Activated CD4-positive, alpha-beta T cell treated with anti-CD3 and anti-CD28 coated beads, Interleukin-2, amount 10 ng/mL, durations not matched to agents 7 days and 5 days (primary cell): Measurements from ENCODE around the gene SMYD1. TPM values are rescaled to one million over a fixed set of nuclear protein-coding genes. Genes with fewer than 3 reads are reported as not detected.

ENCODE experiments used
- CTCF ChIA-PET: fragments of 350-600 bp; sonication (Branson Sonifier 250); formaldehyde crosslinking; loops from one replicate; lab custom pipeline; 2021; ENCODE audit warnings: antibody characterized with exemption; lab: Charles Lee
- POLR2A ChIA-PET: fragments of 350-600 bp; sonication (Branson Sonifier 250); formaldehyde crosslinking; loops from one replicate; lab custom pipeline; 2021; ENCODE audit warnings: antibody characterized with exemption; lab: Charles Lee
- DNase-seq: peaks from one replicate; pipeline ENCODE4 v3.0.0-alpha.2; 2020
- H3K27ac Mint-ChIP-seq: one replicate; pipeline ENCODE4 v1.8.0; 2021; ENCODE audit warnings: mild to moderate bottlenecking, moderate library complexity, mixed read lengths
- H3K27me3 Mint-ChIP-seq: one replicate; pipeline ENCODE4 v1.8.0; 2021; ENCODE audit warnings: mixed read lengths
- H3K36me3 Mint-ChIP-seq: one replicate; pipeline ENCODE4 v1.8.0; 2021; ENCODE audit warnings: low read depth, mixed read lengths
- H3K4me1 Mint-ChIP-seq: one replicate; pipeline ENCODE4 v1.8.0; 2021; ENCODE audit warnings: mixed read lengths
- H3K4me3 Mint-ChIP-seq: one replicate; pipeline ENCODE4 v1.8.0; 2021; ENCODE audit warnings: mild to moderate bottlenecking, moderate library complexity, mixed read lengths
- H3K9me3 Mint-ChIP-seq: one replicate; pipeline ENCODE4 v1.8.0; 2021; ENCODE audit warnings: mixed read lengths
- total RNA-seq, 2 experiments: library from RNA; stranded (reverse); gene quantifications; one replicate each; pipeline ENCODE4 v1.2.3, GENCODE V29; 2021

Gene SMYD1
- total RNA-seq, 2 experiments from 2014 or later = not detected

- no peak overlapping the region for H3K27ac Mint-ChIP-seq
- POLR2A ChIA-PET = no interaction called here
- DNase-seq = no peak
- peaks cover 3% of the 10 kb centered on the region for H3K27me3 Mint-ChIP-seq
- H3K36me3 Mint-ChIP-seq = no peaks in the 10 kb centered on the region
- no peaks in the 10 kb centered on the region for H3K4me1 Mint-ChIP-seq
- no peak overlapping the region for H3K4me3 Mint-ChIP-seq
- CTCF ChIA-PET = interaction anchor here (0.6 kb wide), 1 partner anchor 15 kb away, joined by 3 read pairs; no protein-coding TSS in a partner anchor
- H3K9me3 Mint-ChIP-seq = no peaks in the 10 kb centered on the region
These were observed 61.8 kb downstream of the SMYD1 start for GRCh38 chr2:88129313-88129959.

GRCh38 chr2:88131201-88131998 lies 63.8 kb downstream of the SMYD1 start:
- H3K27ac Mint-ChIP-seq = no peak overlapping the region
- H3K36me3 Mint-ChIP-seq = no peaks in the 10 kb centered on the region
- H3K9me3 Mint-ChIP-seq = no peaks in the 10 kb centered on the region
- POLR2A ChIA-PET = interaction anchor here (0.7 kb wide), 1 partner anchor 41 kb away, joined by 6 read pairs; no protein-coding TSS in a partner anchor
- H3K4me1 Mint-ChIP-seq = no peaks in the 10 kb centered on the region
- CTCF ChIA-PET = interaction anchor here (0.5 to 1.0 kb wide), 2 partner anchors 61 to 70 kb away, joined by 3 to 5 read pairs; no protein-coding TSS in a partner anchor
- no peak for DNase-seq
- H3K27me3 Mint-ChIP-seq = peaks cover 5% of the 10 kb centered on the region
- H3K4me3 Mint-ChIP-seq = no peak overlapping the region

GRCh38 chr2:88131999-88132368 lies 64.4 kb downstream of the SMYD1 start:
- Mint-ChIP-seq H3K27me3 (peaks cover 5% of the 10 kb centered on the region), H3K4me3 (no peak overlapping the region), H3K9me3 (no peaks in the 10 kb centered on the region), H3K27ac (no peak overlapping the region), H3K36me3 (no peaks in the 10 kb centered on the region), H3K4me1 (no peaks in the 10 kb centered on the region)
- no peak for DNase-seq
- POLR2A ChIA-PET = no interaction called here
- CTCF ChIA-PET = interaction anchor here (0.5 kb wide), 1 partner anchor 61 kb away, joined by 5 read pairs; no protein-coding TSS in a partner anchor

- H3K27ac Mint-ChIP-seq = no peak overlapping the region
- no peaks in the 10 kb centered on the region for H3K4me1 Mint-ChIP-seq
- H3K36me3 Mint-ChIP-seq = no peaks in the 10 kb centered on the region
- POLR2A ChIA-PET = no interaction called here
- H3K9me3 Mint-ChIP-seq = no peaks in the 10 kb centered on the region
- H3K27me3 Mint-ChIP-seq = peaks cover 5% of the 10 kb centered on the region
- CTCF ChIA-PET = interaction anchor here (1.6 kb wide), 1 partner anchor 13 kb away, joined by 6 read pairs; no protein-coding TSS in a partner anchor
- DNase-seq = no peak
- no peak overlapping the region for H3K4me3 Mint-ChIP-seq
These were observed 66.2 kb downstream of the SMYD1 start for GRCh38 chr2:88133875-88134274.

- Mint-ChIP-seq H3K27me3 (peaks cover 5% of the 10 kb centered on the region), H3K4me3 (no peak overlapping the region), H3K27ac (no peak overlapping the region), H3K36me3 (no peaks in the 10 kb centered on the region), H3K4me1 (no peaks in the 10 kb centered on the region), H3K9me3 (no peaks in the 10 kb centered on the region)
- POLR2A ChIA-PET = no interaction called here
- DNase-seq = no peak
- CTCF ChIA-PET = no interaction called here
These were observed 69.2 kb downstream of the SMYD1 start for GRCh38 chr2:88136817-88137216.

GRCh38 chr2:88137833-88138232 lies 70.2 kb downstream of the SMYD1 start:
- no peak overlapping the region for H3K4me3 Mint-ChIP-seq
- no peak overlapping the region for H3K27ac Mint-ChIP-seq
- peaks cover 5% of the 10 kb centered on the region for H3K27me3 Mint-ChIP-seq
- ChIA-PET POLR2A (no interaction called here), CTCF (no interaction called here)
- H3K9me3 Mint-ChIP-seq = no peaks in the 10 kb centered on the region
- no peaks in the 10 kb centered on the region for H3K4me1 Mint-ChIP-seq
- no peak for DNase-seq
- H3K36me3 Mint-ChIP-seq = no peaks in the 10 kb centered on the region

- CTCF ChIA-PET = no interaction called here
- Mint-ChIP-seq H3K27me3 (peaks cover 9% of the 10 kb centered on the region), H3K36me3 (no peaks in the 10 kb centered on the region), H3K9me3 (no peaks in the 10 kb centered on the region), H3K27ac (no peak overlapping the region), H3K4me3 (no peak overlapping the region), H3K4me1 (no peaks in the 10 kb centered on the region)
- POLR2A ChIA-PET = no interaction called here
- DNase-seq = no peak
These were observed 71.6 kb downstream of the SMYD1 start for GRCh38 chr2:88139203-88139702.

- no peaks in the 10 kb centered on the region for H3K4me1 Mint-ChIP-seq
- H3K36me3 Mint-ChIP-seq = no peaks in the 10 kb centered on the region
- DNase-seq = no peak
- H3K27me3 Mint-ChIP-seq = peaks cover 9% of the 10 kb centered on the region
- CTCF ChIA-PET = no interaction called here
- POLR2A ChIA-PET = no interaction called here
- no peak overlapping the region for H3K27ac Mint-ChIP-seq
- no peak overlapping the region for H3K4me3 Mint-ChIP-seq
- H3K9me3 Mint-ChIP-seq = no peaks in the 10 kb centered on the region
These were observed 72.2 kb downstream of the SMYD1 start for GRCh38 chr2:88139804-88140203.

- DNase-seq = no peak
- no peaks in the 10 kb centered on the region for H3K36me3 Mint-ChIP-seq
- ChIA-PET POLR2A (no interaction called here), CTCF (interaction anchor here (0.7 to 0.9 kb wide), 2 partner anchors 81 to 545 kb away, joined by 3 to 4 read pairs; no protein-coding TSS in a partner anchor)
- peaks cover 7% of the 10 kb centered on the region for H3K27me3 Mint-ChIP-seq
- no peaks in the 10 kb centered on the region for H3K4me1 Mint-ChIP-seq
- no peak overlapping the region for H3K4me3 Mint-ChIP-seq
- no peaks in the 10 kb centered on the region for H3K9me3 Mint-ChIP-seq
- H3K27ac Mint-ChIP-seq = no peak overlapping the region
These were observed 74.3 kb downstream of the SMYD1 start for GRCh38 chr2:88141952-88142351.

GRCh38 chr2:88144271-88144670 lies 76.6 kb downstream of the SMYD1 start:
- Mint-ChIP-seq H3K4me3 (no peak overlapping the region), H3K9me3 (peaks cover 4% of the 10 kb centered on the region), H3K4me1 (no peaks in the 10 kb centered on the region), H3K27ac (no peak overlapping the region), H3K36me3 (no peaks in the 10 kb centered on the region), H3K27me3 (peaks cover 11% of the 10 kb centered on the region)
- ChIA-PET POLR2A (no interaction called here), CTCF (no interaction called here)
- DNase-seq = no peak

- H3K27ac Mint-ChIP-seq = no peak overlapping the region
- H3K27me3 Mint-ChIP-seq = peaks cover 12% of the 10 kb centered on the region
- peaks cover 4% of the 10 kb centered on the region for H3K9me3 Mint-ChIP-seq
- no peak for DNase-seq
- H3K36me3 Mint-ChIP-seq = no peaks in the 10 kb centered on the region
- ChIA-PET POLR2A (no interaction called here), CTCF (no interaction called here)
- no peaks in the 10 kb centered on the region for H3K4me1 Mint-ChIP-seq
- H3K4me3 Mint-ChIP-seq = no peak overlapping the region
These were observed 77.4 kb downstream of the SMYD1 start for GRCh38 chr2:88144914-88145497.

GRCh38 chr2:88146590-88146989 lies 79.0 kb downstream of the SMYD1 start:
- Mint-ChIP-seq H3K9me3 (peaks cover 4% of the 10 kb centered on the region), H3K4me1 (no peaks in the 10 kb centered on the region), H3K36me3 (no peaks in the 10 kb centered on the region), H3K27ac (no peak overlapping the region), H3K4me3 (no peak overlapping the region), H3K27me3 (peaks cover 12% of the 10 kb centered on the region)
- CTCF ChIA-PET = interaction anchor here (1.3 kb wide), 1 partner anchor 19 kb away, joined by 3 read pairs; the partner anchor contains the start of gene FABP1
- DNase-seq = no peak
- POLR2A ChIA-PET = no interaction called here

GRCh38 chr2:88147145-88147544 lies 79.5 kb downstream of the SMYD1 start:
- POLR2A ChIA-PET = no interaction called here
- H3K27me3 Mint-ChIP-seq = peaks cover 13% of the 10 kb centered on the region
- H3K27ac Mint-ChIP-seq = no peak overlapping the region
- H3K9me3 Mint-ChIP-seq = peaks cover 8% of the 10 kb centered on the region
- no peak overlapping the region for H3K4me3 Mint-ChIP-seq
- CTCF ChIA-PET = interaction anchor here (1.3 kb wide), 1 partner anchor 19 kb away, joined by 3 read pairs; the partner anchor contains the start of gene FABP1
- DNase-seq = no peak
- no peaks in the 10 kb centered on the region for H3K36me3 Mint-ChIP-seq
- H3K4me1 Mint-ChIP-seq = no peaks in the 10 kb centered on the region
